CD14-positive monocyte (primary cell): ENCODE measurements around the gene PDZK1IP1. TPM values are rescaled to one million over a fixed set of nuclear protein-coding genes. Genes with fewer than 3 reads are reported as not detected.
"Not testable (repeated sequence)": the region's sequence is repeated elsewhere in the genome, so short reads cannot be mapped to it uniquely, and the experiment has no call there.

Experiments used
- DNase-seq, 3 donors: peaks; one replicate each; pipeline ENCODE4 v3.0.0-alpha.2; 2011 to 2022
- H2AFZ ChIP-seq: 2 replicates; pipeline ENCODE4 v1.6.0; 2012; ENCODE audit warnings: mild to moderate bottlenecking, low read depth, low read length, inconsistent platforms; ENCODE audit not compliant: insufficient read depth, poor library complexity, severe bottlenecking
- H3K27ac ChIP-seq, 2 donors: 1 replicate in 1 of 2; 2 replicates in 1 of 2; pipeline ENCODE4 v1.5.1; 2012 to 2013; ENCODE audit warnings: low read length in 2 of 2, control low read depth in 1 of 2, inconsistent platforms in 1 of 2, low read depth in 1 of 2, mild to moderate bottlenecking in 1 of 2
- H3K27me3 ChIP-seq, 2 donors: one replicate each; pipeline versions ENCODE4 v1.6.0 to v1.6.1; 2011 to 2013; ENCODE audit warnings: low read length in 2 of 2; ENCODE audit not compliant: control insufficient read depth in 2 of 2, insufficient read depth in 2 of 2
- H3K36me3 ChIP-seq, 2 donors: replicated peaks in 1 of 2; 1 replicate in 1 of 2; 2 replicates in 1 of 2; pipeline versions ENCODE4 v1.5.1 to v1.6.1; 2012 to 2013; ENCODE audit warnings: low read length in 2 of 2, control low read depth in 1 of 2, inconsistent platforms in 1 of 2, mild to moderate bottlenecking in 1 of 2; ENCODE audit not compliant: insufficient read depth in 2 of 2, control insufficient read depth in 1 of 2
- H3K4me1 ChIP-seq, 2 donors: 1 replicate in 1 of 2; 2 replicates in 1 of 2; pipeline versions ENCODE4 v1.5.1 to v1.6.1; 2012 to 2013; ENCODE audit warnings: low read length in 2 of 2, control low read depth in 1 of 2, inconsistent platforms in 1 of 2, mild to moderate bottlenecking in 1 of 2, moderate library complexity in 1 of 2; ENCODE audit not compliant: insufficient read depth in 2 of 2, control insufficient read depth in 1 of 2
- H3K4me2 ChIP-seq: replicated peaks from 2 replicates; pipeline ENCODE3; 2012; ENCODE audit warnings: low read length, moderate library complexity, mild to moderate bottlenecking; ENCODE audit not compliant: poor library complexity, severe bottlenecking; ENCODE audit errors: extremely low read depth
- H3K4me3 ChIP-seq, 3 experiments: fragments of 200-600 bp in 1 of 3; sonication (generic) in 1 of 3; replicated peaks in 1 of 3; 1 replicate in 2 of 3; 2 replicates in 1 of 3; pipeline ENCODE4 v1.5.1; 2011 to 2013; ENCODE audit warnings: low read length in 3 of 3, mild to moderate bottlenecking in 3 of 3, control low read depth in 2 of 3, low read depth in 2 of 3, inconsistent platforms in 1 of 3, moderate library complexity in 1 of 3
- H3K79me2 ChIP-seq: 2 replicates; pipeline ENCODE4 v1.6.0; 2012; ENCODE audit warnings: mild to moderate bottlenecking, control low read depth, inconsistent platforms, low read length, moderate library complexity; ENCODE audit not compliant: insufficient read depth
- H3K9ac ChIP-seq: 2 replicates; pipeline ENCODE4 v1.6.0; 2017; ENCODE audit warnings: low read length, mild to moderate bottlenecking; ENCODE audit not compliant: insufficient read depth, poor library complexity, severe bottlenecking
- H3K9me3 ChIP-seq, 2 donors: replicated peaks in 1 of 2; 1 replicate in 1 of 2; 2 replicates in 1 of 2; pipeline versions ENCODE4 v1.5.1 to v1.6.1; 2012 to 2013; ENCODE audit warnings: low read length in 2 of 2, control low read depth in 1 of 2; ENCODE audit not compliant: control insufficient read depth in 1 of 2, insufficient read depth in 1 of 2
- H4K20me1 ChIP-seq: 2 replicates; pipeline ENCODE4 v1.6.0; 2012; ENCODE audit warnings: mild to moderate bottlenecking, low read length, control low read depth, moderate library complexity; ENCODE audit not compliant: insufficient read depth
- H3K27ac Mint-ChIP-seq, 7 donors: one replicate each; pipeline ENCODE4 v1.8.0; 2020; ENCODE audit warnings: mild to moderate bottlenecking in 7 of 7, mixed read lengths in 7 of 7, moderate library complexity in 6 of 7, inconsistent platforms in 2 of 7
- H3K27me3 Mint-ChIP-seq, 3 donors: one replicate each; pipeline ENCODE4 v1.8.0; 2021 to 2022; ENCODE audit warnings: low read depth in 3 of 3, mild to moderate bottlenecking in 3 of 3, mixed read lengths in 3 of 3, moderate library complexity in 3 of 3, inconsistent platforms in 1 of 3
- H3K36me3 Mint-ChIP-seq, 2 donors: one replicate each; pipeline ENCODE4 v1.8.0; 2020; ENCODE audit warnings: mixed read lengths in 2 of 2, inconsistent platforms in 1 of 2, mild to moderate bottlenecking in 1 of 2
- H3K4me1 Mint-ChIP-seq: one replicate; pipeline ENCODE4 v1.8.0; 2020; ENCODE audit warnings: mild to moderate bottlenecking, mixed read lengths
- H3K4me3 Mint-ChIP-seq, 2 donors: one replicate each; pipeline ENCODE4 v1.8.0; 2020; ENCODE audit warnings: mild to moderate bottlenecking in 2 of 2, mixed read lengths in 2 of 2, moderate library complexity in 1 of 2
- H3K9me3 Mint-ChIP-seq, 7 donors: one replicate each; pipeline ENCODE4 v1.8.0; 2020 to 2022; ENCODE audit warnings: mixed read lengths in 7 of 7, mild to moderate bottlenecking in 6 of 7, moderate library complexity in 6 of 7, inconsistent platforms in 2 of 7
- WGBS: methylation state at CpG from one replicate; pipeline ENCODE4 v1.1.5; 2013; ENCODE audit warnings: missing lambda C conversion rate; ENCODE audit not compliant: insufficient coverage; 5-methylcytosine and 5-hydroxymethylcytosine counted together
- intact Hi-C, 2 donors: fragments of 100-400 bp; cut with micrococcal nuclease; formaldehyde crosslinking; loops; one replicate each; pipeline versions ENCODE4 v1.15.0 to v1.15.1; 2023
- polyA plus RNA-seq, 3 donors: library from polyadenylated mRNA; depleted of rRNA in 1 of 3; unstranded in 2 of 3; stranded (reverse) in 1 of 3; fragments of 300-500 nt in 2 of 3; fragments of >200 nt in 1 of 3; fragmentation: Illumina TruSeq in 2 of 3; gene quantifications; 1 replicate in 2 of 3; 2 replicates in 1 of 3; pipeline ENCODE4 v1.2.3, GENCODE V29; 2012 to 2021
- TF ChIP-seq, protein P1 (sequence below): fragments of 200-600 bp; IDR thresholded peaks from one replicate; pipeline ENCODE4 v1.8.0; 2022; ENCODE audit warnings: antibody characterized with exemption, mild to moderate bottlenecking

Gene PDZK1IP1
- polyA plus RNA-seq, 3 donors: 1.4 TPM; not detected in 2

- H3K36me3 Mint-ChIP-seq, H3K9ac ChIP-seq, H2AFZ ChIP-seq, H3K9me3 Mint-ChIP-seq, H3K27ac Mint-ChIP-seq, H3K27ac ChIP-seq, H3K79me2 ChIP-seq, H3K36me3 ChIP-seq, DNase-seq, intact Hi-C loops, H4K20me1 ChIP-seq, H3K4me2 ChIP-seq, H3K4me1 Mint-ChIP-seq, H3K27me3 ChIP-seq, H3K4me3 ChIP-seq, H3K4me1 ChIP-seq, H3K9me3 ChIP-seq, H3K27me3 Mint-ChIP-seq, H3K4me3 Mint-ChIP-seq: not testable (repeated sequence)
- TF ChIP-seq, protein P1, sequence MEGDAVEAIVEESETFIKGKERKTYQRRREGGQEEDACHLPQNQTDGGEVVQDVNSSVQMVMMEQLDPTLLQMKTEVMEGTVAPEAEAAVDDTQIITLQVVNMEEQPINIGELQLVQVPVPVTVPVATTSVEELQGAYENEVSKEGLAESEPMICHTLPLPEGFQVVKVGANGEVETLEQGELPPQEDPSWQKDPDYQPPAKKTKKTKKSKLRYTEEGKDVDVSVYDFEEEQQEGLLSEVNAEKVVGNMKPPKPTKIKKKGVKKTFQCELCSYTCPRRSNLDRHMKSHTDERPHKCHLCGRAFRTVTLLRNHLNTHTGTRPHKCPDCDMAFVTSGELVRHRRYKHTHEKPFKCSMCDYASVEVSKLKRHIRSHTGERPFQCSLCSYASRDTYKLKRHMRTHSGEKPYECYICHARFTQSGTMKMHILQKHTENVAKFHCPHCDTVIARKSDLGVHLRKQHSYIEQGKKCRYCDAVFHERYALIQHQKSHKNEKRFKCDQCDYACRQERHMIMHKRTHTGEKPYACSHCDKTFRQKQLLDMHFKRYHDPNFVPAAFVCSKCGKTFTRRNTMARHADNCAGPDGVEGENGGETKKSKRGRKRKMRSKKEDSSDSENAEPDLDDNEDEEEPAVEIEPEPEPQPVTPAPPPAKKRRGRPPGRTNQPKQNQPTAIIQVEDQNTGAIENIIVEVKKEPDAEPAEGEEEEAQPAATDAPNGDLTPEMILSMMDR: peak; percentile 12
- WGBS: 80% methylated on average over 2 of the region's 6 CpGs
Observed at GRCh38 chr1:47143654-47144053, 46.2 kb downstream of the PDZK1IP1 start.

- 95% methylated on average over 2 of the region's 3 CpGs for WGBS
Observed at GRCh38 chr1:47140358-47140757, 49.5 kb downstream of the PDZK1IP1 start.

More at GRCh38 chr1:47140358-47140757, 49.5 kb downstream of the PDZK1IP1 start:
- H3K79me2 ChIP-seq, H3K27me3 Mint-ChIP-seq, H3K27ac Mint-ChIP-seq, H2AFZ ChIP-seq, intact Hi-C loops, H3K4me2 ChIP-seq, H3K36me3 Mint-ChIP-seq, H3K36me3 ChIP-seq, H3K27me3 ChIP-seq, H3K27ac ChIP-seq, H3K4me1 ChIP-seq, H4K20me1 ChIP-seq, DNase-seq, H3K4me1 Mint-ChIP-seq, H3K9me3 Mint-ChIP-seq, H3K4me3 Mint-ChIP-seq, H3K9me3 ChIP-seq, H3K4me3 ChIP-seq, H3K9ac ChIP-seq: not testable (repeated sequence)
